HepG2 (cell line): ENCODE measurements around the gene TBXAS1. TPM values are rescaled to one million over a fixed set of nuclear protein-coding genes. Genes with fewer than 3 reads are reported as not detected.

Experiments
- ATAC-seq: fragments of 200-7000 bp; cut with Tn5 transposase; 3 replicates; pipeline ENCODE4 v1.9.1; 2020; ENCODE audit warnings: mild to moderate bottlenecking, moderate library complexity
- BruUV-seq: library from RNA; stranded (reverse); fragments of 400-500 nt; replicated peaks from 2 replicates; lab custom pipeline; 2021; lab: Mats Ljungman, UMichigan
- CTCF ChIA-PET: fragments of 300-600 bp; formaldehyde crosslinking; extraction: SDS; loops from one replicate; lab custom pipeline; 2021; ENCODE audit warnings: low total read pairs, inconsistent platforms, low intra/inter-chr PET ratio; lab: Yijun Ruan, JAX
- POLR2A ChIA-PET: fragments of 350-600 bp; sonication (Branson Sonifier 250); formaldehyde crosslinking; loops from one replicate; lab custom pipeline; 2020; ENCODE audit warnings: antibody characterized with exemption, inconsistent platforms; lab: Yijun Ruan, JAX
- DNase-seq: peaks from one replicate; pipeline ENCODE4 v3.0.0-alpha.2; 2015; ENCODE audit warnings: low spot score
- FAIRE-seq: peaks from 3 replicates; lab custom pipeline; 2011; peaks lifted over from hg19 to GRCh38; lab: Jason Lieb, UNC
- H2AFZ ChIP-seq: one replicate; pipeline ENCODE4 v1.6.1; 2011; ENCODE audit warnings: low read length, inconsistent platforms
- H3K27ac ChIP-seq: fragments of 300-600 bp; 3 replicates; pipeline ENCODE4 v1.8.0; 2011; ENCODE audit warnings: mixed run types, mild to moderate bottlenecking, mixed read lengths, low read length, inconsistent platforms; ENCODE audit not compliant: insufficient read depth; ENCODE audit errors: extremely low read length
- H3K27me3 ChIP-seq, 2 experiments: fragments of 200-600 bp in 1 of 2; 2 replicates in 1 of 2; 3 replicates in 1 of 2; pipeline versions ENCODE4 v1.6.0 to v1.8.0; 2011; ENCODE audit warnings: low read length in 2 of 2, mild to moderate bottlenecking in 2 of 2, moderate library complexity in 2 of 2, inconsistent platforms in 1 of 2; ENCODE audit not compliant: insufficient read depth in 2 of 2, control insufficient read depth in 1 of 2
- H3K36me3 ChIP-seq, 2 experiments: fragments of 200-600 bp in 1 of 2; replicated peaks in 1 of 2; 2 replicates in 1 of 2; 3 replicates in 1 of 2; pipeline versions ENCODE4 v1.5.1 to v1.8.0; 2011; ENCODE audit warnings: low read length in 2 of 2, inconsistent platforms in 1 of 2; ENCODE audit not compliant: insufficient read depth in 2 of 2, control insufficient read depth in 1 of 2
- H3K4me1 ChIP-seq: 2 replicates; pipeline ENCODE4 v1.5.1; 2012; ENCODE audit warnings: low read length, inconsistent platforms; ENCODE audit not compliant: insufficient read depth
- H3K4me2 ChIP-seq: 2 replicates; pipeline ENCODE4 v1.6.0; 2011; ENCODE audit warnings: low read depth, low read length, inconsistent platforms
- H3K4me3 ChIP-seq, 3 experiments: fragments of 200-600 bp in 1 of 3; sonication (generic), shearing (Covaris generic) in 1 of 3; replicated peaks in 1 of 3; 2 replicates each; pipeline ENCODE4 v1.5.1; 2011 to 2016; ENCODE audit warnings: low read length in 3 of 3, inconsistent platforms in 2 of 3, low read depth in 2 of 3, mild to moderate bottlenecking in 2 of 3, control low read depth in 1 of 3, mixed read lengths in 1 of 3; ENCODE audit not compliant: insufficient read depth in 1 of 3
- H3K79me2 ChIP-seq: one replicate; pipeline ENCODE4 v1.6.1; 2011; ENCODE audit warnings: low read length, inconsistent platforms; ENCODE audit not compliant: insufficient read depth
- H3K9ac ChIP-seq: 2 replicates; pipeline ENCODE4 v1.6.0; 2011; ENCODE audit warnings: mild to moderate bottlenecking, low read depth, low read length, inconsistent platforms; ENCODE audit not compliant: insufficient read depth
- H3K9me3 ChIP-seq: 2 replicates; pipeline ENCODE4 v1.5.1; 2012; ENCODE audit warnings: mild to moderate bottlenecking, low read length
- H4K20me1 ChIP-seq: 2 replicates; pipeline ENCODE4 v1.6.0; 2011; ENCODE audit warnings: inconsistent platforms, mild to moderate bottlenecking, low read length, moderate library complexity; ENCODE audit not compliant: insufficient read depth
- ETS1 ChIP-seq: sonication (generic); formaldehyde crosslinking; IDR thresholded peaks from 2 replicates; pipeline ENCODE4 v1.4.0; 2020; ENCODE audit warnings: missing genetic modification reagents
- HNRNPK ChIP-seq: fragments of 200-400 bp; formaldehyde crosslinking; IDR thresholded peaks from 2 replicates; pipeline ENCODE4 v1.6.1; 2018; ENCODE audit warnings: low read length, low read depth, moderate library complexity, mild to moderate bottlenecking; ENCODE audit not compliant: poor library complexity, severe bottlenecking
- JUNB ChIP-seq: sonication (generic); formaldehyde crosslinking; IDR thresholded peaks from 2 replicates; pipeline ENCODE4 v1.8.0; 2022; ENCODE audit warnings: missing genetic modification reagents, mild to moderate bottlenecking, borderline replicate concordance
- MTERF4 ChIP-seq: sonication (generic); formaldehyde crosslinking; IDR thresholded peaks from 2 replicates; pipeline ENCODE4 v1.8.0; 2023; ENCODE audit warnings: mild to moderate bottlenecking, missing genetic modification reagents
- PAXIP1 ChIP-seq: sonication (generic); formaldehyde crosslinking; conservative IDR thresholded peaks from 2 replicates; pipeline ENCODE4 v1.4.0; 2020; ENCODE audit warnings: mild to moderate bottlenecking, missing genetic modification reagents, moderate library complexity
- PHF8 ChIP-seq: sonication (generic); formaldehyde crosslinking; IDR thresholded peaks from 2 replicates; pipeline ENCODE4 v1.5.0; 2020; ENCODE audit warnings: missing genetic modification reagents
- TEAD3 ChIP-seq: optimal IDR thresholded peaks from 2 replicates; pipeline ENCODE3; 2016; ENCODE audit warnings: borderline replicate concordance
- ZBTB38 ChIP-seq: sonication (generic); formaldehyde crosslinking; IDR thresholded peaks from 2 replicates; pipeline ENCODE4 v1.5.1; 2020; ENCODE audit warnings: mild to moderate bottlenecking, missing genetic modification reagents
- ZNF17 ChIP-seq: sonication (generic); formaldehyde crosslinking; IDR thresholded peaks from 2 replicates; pipeline ENCODE4 v1.5.0; 2020; ENCODE audit warnings: mild to moderate bottlenecking, missing genetic modification reagents
- ZNF281 ChIP-seq: sonication (generic); formaldehyde crosslinking; IDR thresholded peaks from 2 replicates; pipeline ENCODE4 v1.4.0; 2020; ENCODE audit warnings: missing genetic modification reagents, borderline replicate concordance
- ZNF3 ChIP-seq: IDR thresholded peaks from 2 replicates; pipeline ENCODE4 v1.7.0; 2017; ENCODE audit warnings: inconsistent platforms
- ZNF335 ChIP-seq: sonication (generic); formaldehyde crosslinking; IDR thresholded peaks from 2 replicates; pipeline ENCODE4 v1.4.0; 2020; ENCODE audit warnings: missing genetic modification reagents
- ZNF782 ChIP-seq: sonication (generic); formaldehyde crosslinking; IDR thresholded peaks from 2 replicates; pipeline ENCODE4 v1.4.0; 2020; ENCODE audit warnings: missing genetic modification reagents, mild to moderate bottlenecking, borderline replicate concordance
- WGBS: methylation state at CpG from one replicate; pipeline ENCODE4 v1.1.6; 2017; ENCODE audit warnings: low lambda C conversion rate; 5-methylcytosine and 5-hydroxymethylcytosine counted together
- in situ Hi-C: cut with HindIII; loops from 2 replicates; pipeline ENCODE4 v1.10.0; 2017; ENCODE audit warnings: low pct_unique_long_range_greater_than_20kb; ENCODE audit not compliant: extremely low pct_ligation_motif_present
- intact Hi-C: fragments of 100-400 bp; cut with micrococcal nuclease; formaldehyde crosslinking; loops from one replicate; pipeline ENCODE4 v1.10.0; 2022; ENCODE audit not compliant: unreplicated experiment
- polyA plus RNA-seq, 8 experiments: library from polyadenylated mRNA; depleted of rRNA in 3 of 8; stranded (reverse) in 7 of 8; unstranded in 1 of 8; fragments of >200 nt; fragmentation: Illumina TruSeq in 4 of 8; extraction: Trizol in 4 of 8; gene quantifications; 2 replicates each; pipeline versions ENCODE4 v1.2.1 to v1.2.3, GENCODE V29; 2011 to 2016; ENCODE audit warnings: low read depth in 4 of 8, missing spikeins in 1 of 8, mixed read lengths in 1 of 8; ENCODE audit not compliant: insufficient read depth in 1 of 8
- total RNA-seq, 5 experiments: library from RNA; depleted of rRNA; stranded (reverse); fragments of >200 nt; fragmentation: Illumina TruSeq; extraction: Trizol; gene quantifications; 2 replicates each; pipeline ENCODE4 v1.2.3, GENCODE V29; 2016; ENCODE audit warnings: low read depth in 1 of 5

Gene TBXAS1
- total and polyA plus RNA-seq, 2 of the 13 experiments (the other 11 are each of a cell fraction or from before 2014, with no cell fraction given): 4.0 to 4.9 TPM

- no peak for FAIRE-seq
- ChIA-PET CTCF (no interaction called here), POLR2A (no interaction called here)
- H3K4me3 ChIP-seq: no peak overlapping the region
- H3K9ac ChIP-seq: no peak overlapping the region
- H3K27me3 ChIP-seq: peaks cover 2 to 43% of the 10 kb centered on the region in 2 experiments; a peak in 4 of 5 replicates
- WGBS: 51% methylated on average over 9 of the region's 9 CpGs
- in situ Hi-C loops: no loop called here
- no peak overlapping the region for H3K27ac ChIP-seq
- no peak overlapping the region for H3K4me2 ChIP-seq
- TF ChIP-seq JUNB (CRISPR knock-in tag) (no peak), TEAD3 (CRISPR knock-in tag) (no peak), ZNF782 (CRISPR knock-in tag) (no peak), MTERF4 (CRISPR knock-in tag) (no peak), PHF8 (CRISPR knock-in tag) (no peak), ETS1 (CRISPR knock-in tag) (no peak), ZNF281 (CRISPR knock-in tag) (no peak), HNRNPK (no peak), ZBTB38 (CRISPR knock-in tag) (no peak), ZNF335 (CRISPR knock-in tag) (no peak), ZNF17 (CRISPR knock-in tag) (no peak), PAXIP1 (CRISPR knock-in tag) (no peak), ZNF3 (CRISPR knock-in tag) (no peak)
- TF ChIP-seq, all 625 proteins: peak for 0
- ATAC-seq: no peak
- H3K79me2 ChIP-seq: no peaks in the 10 kb centered on the region
- DNase-seq: no peak
- H4K20me1 ChIP-seq: no peaks in the 10 kb centered on the region
- H2AFZ ChIP-seq: no peak overlapping the region
- H3K9me3 ChIP-seq: no peaks in the 10 kb centered on the region
- peaks cover 6% of the 10 kb centered on the region; the same call in 1 of the 2 replicates for H3K4me1 ChIP-seq
- H3K36me3 ChIP-seq: no peaks in the 10 kb centered on the region
- intact Hi-C loops: no loop called here
- no TSS peak for BruUV-seq
Measured at GRCh38 chr7:140010194-140010895, 181.3 kb downstream of the TBXAS1 start.
